ENCODE data around the gene MUL1.

MUL1 gene, protein sequence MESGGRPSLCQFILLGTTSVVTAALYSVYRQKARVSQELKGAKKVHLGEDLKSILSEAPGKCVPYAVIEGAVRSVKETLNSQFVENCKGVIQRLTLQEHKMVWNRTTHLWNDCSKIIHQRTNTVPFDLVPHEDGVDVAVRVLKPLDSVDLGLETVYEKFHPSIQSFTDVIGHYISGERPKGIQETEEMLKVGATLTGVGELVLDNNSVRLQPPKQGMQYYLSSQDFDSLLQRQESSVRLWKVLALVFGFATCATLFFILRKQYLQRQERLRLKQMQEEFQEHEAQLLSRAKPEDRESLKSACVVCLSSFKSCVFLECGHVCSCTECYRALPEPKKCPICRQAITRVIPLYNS

DNA sequence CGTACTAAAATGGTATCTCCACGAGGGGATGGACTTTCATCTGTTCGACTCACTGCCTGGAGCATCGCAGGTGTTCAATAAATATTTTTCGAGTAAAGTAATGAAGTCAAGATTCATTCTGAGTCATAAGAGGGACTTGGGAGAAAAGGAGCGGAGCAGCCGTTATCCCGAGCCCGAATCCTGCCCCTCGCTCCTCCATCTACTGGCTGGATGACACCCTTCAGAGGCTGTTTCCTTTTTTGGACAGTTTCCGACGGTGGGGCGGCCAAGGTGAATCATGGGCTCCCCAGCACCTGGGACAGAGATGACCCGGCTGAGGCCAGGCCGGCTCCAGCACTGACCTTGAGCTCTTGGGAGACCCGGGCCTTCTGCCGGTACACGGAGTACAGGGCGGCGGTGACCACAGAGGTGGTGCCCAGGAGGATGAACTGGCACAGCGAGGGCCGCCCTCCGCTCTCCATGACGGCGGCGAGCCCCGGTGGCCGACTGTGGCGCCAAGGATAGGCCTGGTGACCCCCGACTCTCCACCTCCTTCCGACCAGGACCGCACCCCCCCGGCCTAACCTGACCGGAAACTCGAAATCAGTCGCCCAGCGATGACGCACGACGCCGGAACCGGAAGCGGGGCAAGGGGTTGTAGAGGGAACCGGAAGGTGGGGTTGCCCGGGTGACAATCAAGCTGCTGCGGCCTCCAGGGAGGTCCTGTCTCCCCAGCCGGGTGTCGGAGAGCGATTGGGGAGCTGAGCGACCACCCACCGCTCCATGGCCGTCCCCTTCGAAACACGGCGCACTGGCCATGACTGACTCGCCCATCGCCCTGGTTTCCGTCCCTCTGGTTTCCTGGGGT, at the start of gene MUL1:
MUL1 (minus strand) TSS at position 588 of the 847 bp plus-strand sequence; CDS start at position 461, 127 bp downstream.
- H3K4me3 ChIP-seq (ENCODE audit: low read depth, low read length) = peak within 1 kb of the TSS; percentile 96
- TF ChIP-seq, protein P1, sequence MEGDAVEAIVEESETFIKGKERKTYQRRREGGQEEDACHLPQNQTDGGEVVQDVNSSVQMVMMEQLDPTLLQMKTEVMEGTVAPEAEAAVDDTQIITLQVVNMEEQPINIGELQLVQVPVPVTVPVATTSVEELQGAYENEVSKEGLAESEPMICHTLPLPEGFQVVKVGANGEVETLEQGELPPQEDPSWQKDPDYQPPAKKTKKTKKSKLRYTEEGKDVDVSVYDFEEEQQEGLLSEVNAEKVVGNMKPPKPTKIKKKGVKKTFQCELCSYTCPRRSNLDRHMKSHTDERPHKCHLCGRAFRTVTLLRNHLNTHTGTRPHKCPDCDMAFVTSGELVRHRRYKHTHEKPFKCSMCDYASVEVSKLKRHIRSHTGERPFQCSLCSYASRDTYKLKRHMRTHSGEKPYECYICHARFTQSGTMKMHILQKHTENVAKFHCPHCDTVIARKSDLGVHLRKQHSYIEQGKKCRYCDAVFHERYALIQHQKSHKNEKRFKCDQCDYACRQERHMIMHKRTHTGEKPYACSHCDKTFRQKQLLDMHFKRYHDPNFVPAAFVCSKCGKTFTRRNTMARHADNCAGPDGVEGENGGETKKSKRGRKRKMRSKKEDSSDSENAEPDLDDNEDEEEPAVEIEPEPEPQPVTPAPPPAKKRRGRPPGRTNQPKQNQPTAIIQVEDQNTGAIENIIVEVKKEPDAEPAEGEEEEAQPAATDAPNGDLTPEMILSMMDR (IDR thresholded peaks at IDR 0.05; ENCODE audit: low read depth, low read length) = no peak

DNA sequence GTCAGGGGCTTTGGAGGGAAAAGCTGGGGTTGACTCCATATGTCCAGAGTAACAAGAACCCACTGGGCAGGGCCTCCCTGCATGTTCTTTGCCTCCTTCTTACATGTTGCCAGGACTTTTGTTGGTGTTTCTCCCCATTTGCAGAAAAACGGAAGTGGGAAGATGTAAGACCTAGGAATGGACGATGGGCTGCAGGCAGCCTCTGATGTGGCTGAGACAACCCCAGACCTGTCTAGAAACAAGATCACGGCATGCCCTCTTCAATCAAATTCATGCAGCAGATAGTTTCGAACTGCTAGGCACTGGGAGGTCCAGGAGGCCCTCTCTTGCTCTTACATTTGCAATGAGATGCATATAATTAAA, 47.8 kb upstream of the MUL1 start:
- TF ChIP-seq, protein P1 (IDR thresholded peaks at IDR 0.05; ENCODE audit: low read depth, low read length) = no peak
- H3K4me3 ChIP-seq (ENCODE audit: low read depth, low read length) = no peak overlapping the region

DNA sequence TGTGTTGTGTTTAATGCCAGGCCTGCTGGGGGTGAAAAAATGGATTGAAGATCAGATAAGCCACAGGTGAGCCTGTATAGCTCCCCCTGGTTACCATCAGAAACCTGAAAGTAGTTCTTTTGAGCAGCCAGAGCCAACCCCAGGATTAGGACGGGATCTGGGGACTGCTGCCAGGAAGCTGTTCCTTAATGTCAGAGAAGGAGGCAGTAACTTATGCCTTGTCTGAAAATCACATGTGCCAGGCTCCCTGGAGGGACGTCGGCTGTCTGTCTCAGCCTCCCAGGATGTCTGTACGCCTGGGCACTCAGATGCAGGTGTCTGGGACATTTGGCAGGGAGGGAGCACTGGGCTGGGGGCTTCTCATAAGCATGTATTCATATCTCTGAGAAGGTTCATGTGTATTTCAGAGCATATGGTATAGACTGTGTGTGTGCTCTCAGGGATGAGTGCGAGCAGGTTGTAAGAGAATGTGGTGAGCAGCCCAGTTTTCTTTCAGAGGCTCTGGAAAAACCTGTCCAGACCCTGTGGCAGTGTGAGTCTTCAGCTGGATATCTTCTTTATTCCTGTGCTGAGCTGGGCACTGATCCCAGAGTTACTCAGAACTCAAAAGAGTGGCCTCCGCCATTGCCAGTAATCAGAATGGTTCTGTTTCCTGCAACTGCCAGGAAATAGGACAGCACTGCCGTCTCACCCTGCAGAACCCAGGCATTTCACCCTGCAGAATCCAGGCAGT, 47.2 kb upstream of the MUL1 start:
- TF ChIP-seq, protein P1 (IDR thresholded peaks at IDR 0.05; ENCODE audit: low read depth, low read length) = no peak
- no peak overlapping the region for H3K4me3 ChIP-seq (ENCODE audit: low read depth, low read length)

DNA sequence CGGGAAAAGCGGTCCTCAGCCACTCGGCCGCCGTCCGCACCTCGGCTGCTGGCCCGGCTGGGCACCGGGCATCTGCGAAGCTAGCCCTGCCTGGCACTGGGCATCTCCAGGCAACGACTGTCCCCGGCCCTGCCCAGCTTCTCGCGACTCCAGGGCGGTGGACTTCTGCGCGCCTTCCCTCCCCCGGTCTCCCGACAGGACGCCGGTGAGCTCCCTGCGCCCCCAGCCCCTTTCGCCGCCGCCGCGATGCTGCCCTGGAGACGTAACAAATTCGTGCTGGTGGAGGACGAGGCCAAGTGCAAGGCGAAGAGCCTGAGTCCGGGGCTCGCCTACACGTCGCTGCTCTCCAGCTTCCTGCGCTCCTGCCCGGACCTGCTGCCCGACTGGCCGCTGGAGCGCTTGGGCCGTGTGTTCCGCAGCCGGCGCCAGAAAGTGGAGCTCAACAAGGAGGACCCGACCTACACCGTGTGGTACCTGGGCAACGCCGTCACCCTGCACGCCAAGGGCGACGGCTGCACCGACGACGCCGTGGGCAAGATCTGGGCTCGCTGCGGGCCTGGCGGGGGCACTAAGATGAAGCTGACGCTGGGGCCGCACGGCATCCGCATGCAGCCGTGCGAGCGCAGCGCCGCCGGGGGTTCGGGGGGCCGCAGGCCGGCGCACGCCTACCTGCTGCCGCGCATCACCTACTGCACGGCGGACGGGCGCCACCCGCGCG, 44.9 kb upstream of the MUL1 start:
- no peak overlapping the region; the same call in 1 of the 2 replicates for H3K4me3 ChIP-seq (ENCODE audit: low read depth, low read length)
- TF ChIP-seq, protein P1 (IDR thresholded peaks at IDR 0.05; ENCODE audit: low read depth, low read length) = no peak

DNA sequence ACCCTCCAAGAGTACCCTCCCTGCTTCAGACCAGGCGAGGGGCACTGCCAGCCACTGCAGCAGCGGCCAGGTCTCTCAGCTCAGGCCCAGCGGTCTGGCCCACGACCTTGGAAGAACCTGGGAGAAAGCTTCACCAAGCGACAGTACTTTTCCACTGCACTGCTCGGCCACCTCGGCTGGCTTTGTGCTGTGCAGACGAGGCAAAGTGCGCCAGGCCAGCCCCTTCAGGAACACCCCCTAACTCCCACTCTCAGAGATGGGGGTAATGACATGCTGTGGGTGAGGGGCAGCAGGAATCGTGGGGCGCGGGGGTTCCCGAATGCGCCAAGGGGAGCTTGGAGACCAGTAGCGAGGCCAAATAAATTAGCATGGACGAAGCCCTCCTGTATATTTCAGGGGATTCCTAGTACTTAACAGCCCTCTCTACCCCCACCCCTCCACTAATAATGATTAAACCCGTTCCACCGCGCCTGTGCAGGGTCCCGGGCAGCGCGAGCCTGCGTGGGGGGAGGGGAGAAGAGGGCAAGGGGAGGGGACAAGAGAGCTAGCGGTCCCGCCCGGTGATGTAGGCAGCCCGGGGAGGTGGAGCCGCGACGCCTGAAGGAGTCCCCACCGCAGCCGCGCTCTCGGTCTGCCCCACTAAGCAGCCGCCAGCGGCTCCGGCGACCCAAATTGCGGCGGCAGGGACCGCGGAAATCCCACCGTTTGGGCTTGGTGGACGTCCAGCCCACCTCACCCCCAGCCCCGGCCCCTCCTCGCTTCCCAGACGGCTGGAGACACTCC, 44.2 kb upstream of the MUL1 start, which contains the start of gene FAM43B:
FAM43B (plus strand) TSS at position 629 of the 783 bp plus-strand sequence. CDS start 401 bp downstream, outside the sequence.
- no peak within 1 kb of the TSS; the same call in 1 of the 2 replicates for H3K4me3 ChIP-seq (ENCODE audit: low read depth, low read length)
- TF ChIP-seq, protein P1 (IDR thresholded peaks at IDR 0.05; ENCODE audit: low read depth, low read length) = no peak

DNA sequence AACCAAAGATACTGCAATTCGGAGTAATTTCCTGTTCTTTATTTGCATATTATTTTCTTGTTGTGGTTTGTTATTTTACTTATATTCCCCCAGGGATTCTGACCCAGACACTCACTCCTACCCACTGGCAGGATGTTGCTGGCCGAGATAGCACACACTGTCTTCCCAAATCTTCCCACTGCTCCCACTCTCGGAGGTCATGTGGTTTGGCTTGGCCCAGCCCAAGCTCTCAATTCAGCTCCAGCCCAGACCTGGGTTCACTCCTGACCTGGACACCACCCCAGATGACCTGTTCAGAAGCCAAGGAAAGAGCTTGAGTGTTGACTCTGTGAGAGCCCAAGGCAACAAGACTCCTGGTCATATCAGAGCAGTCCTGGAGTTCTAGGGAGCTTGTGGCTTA, 43.2 kb upstream of the MUL1 start:
- TF ChIP-seq, protein P1 (IDR thresholded peaks at IDR 0.05; ENCODE audit: low read depth, low read length) = no peak
- no peak overlapping the region for H3K4me3 ChIP-seq (ENCODE audit: low read depth, low read length)
